Omental fat pad (tissue), 4 donors: ENCODE data around the gene TNFSF10. TPM values are rescaled to one million over a fixed set of nuclear protein-coding genes. Genes with fewer than 3 reads are reported as not detected.

Source experiments
- ATAC-seq: fragments of 150-250 bp; one replicate; pipeline ENCODE4 v1.9.1; 2016; ENCODE audit warnings: mild to moderate bottlenecking, moderate library complexity; ENCODE audit not compliant: low FRiP score
- DNase-seq: peaks from one replicate; pipeline ENCODE4 v3.0.0-alpha.2; 2019; ENCODE audit warnings: low spot score
- CTCF ChIP-seq, 3 donors: fragments of 450-650 bp; IDR thresholded peaks; one replicate each; pipeline ENCODE4 v1.5.1; 2016 to 2017; ENCODE audit warnings: antibody characterized with exemption in 3 of 3, mild to moderate bottlenecking in 3 of 3, moderate library complexity in 2 of 3
- total RNA-seq, 4 donors: library from RNA; depleted of rRNA; stranded (reverse); fragments of >200 nt; gene quantifications; one replicate each; pipeline ENCODE4 v1.1.0, GENCODE V29; 2016

The TNFSF10 gene
- total RNA-seq, 4 donors from 2014 or later: 23.8 to 220 (median 121) TPM

- ATAC-seq (peak; percentile 89), DNase-seq (no peak)
- no peak for TF ChIP-seq CTCF (IDR thresholded peaks at IDR 0.05)
These were observed 6.7 kb downstream of the TNFSF10 start for GRCh38 chr3:172516318-172517214.

GRCh38 chr3:172515130-172515918, 7.9 kb downstream of the TNFSF10 start:
- ATAC-seq (no peak), DNase-seq (no peak)
- no peak for TF ChIP-seq CTCF (IDR thresholded peaks at IDR 0.05)

- no peak for TF ChIP-seq CTCF (IDR thresholded peaks at IDR 0.05)
- DNase-seq (no peak), ATAC-seq (no peak)
These were observed 8.6 kb downstream of the TNFSF10 start for GRCh38 chr3:172514678-172515077.

GRCh38 chr3:172513488-172513887, 9.7 kb downstream of the TNFSF10 start:
- TF ChIP-seq CTCF (IDR thresholded peaks at IDR 0.05): no peak
- DNase-seq (no peak), ATAC-seq (no peak)

- ATAC-seq (no peak), DNase-seq (no peak)
- TF ChIP-seq CTCF (IDR thresholded peaks at IDR 0.05): no peak
These were observed 11.2 kb downstream of the TNFSF10 start for GRCh38 chr3:172511783-172512762.

- DNase-seq: no peak
- no peak for ATAC-seq
- TF ChIP-seq CTCF (IDR thresholded peaks at IDR 0.05): no peak
These were observed 17.1 kb downstream of the TNFSF10 start for GRCh38 chr3:172506094-172506493.
